ENCODE data around the gene ZNF750.

ZNF750 gene

DNA sequence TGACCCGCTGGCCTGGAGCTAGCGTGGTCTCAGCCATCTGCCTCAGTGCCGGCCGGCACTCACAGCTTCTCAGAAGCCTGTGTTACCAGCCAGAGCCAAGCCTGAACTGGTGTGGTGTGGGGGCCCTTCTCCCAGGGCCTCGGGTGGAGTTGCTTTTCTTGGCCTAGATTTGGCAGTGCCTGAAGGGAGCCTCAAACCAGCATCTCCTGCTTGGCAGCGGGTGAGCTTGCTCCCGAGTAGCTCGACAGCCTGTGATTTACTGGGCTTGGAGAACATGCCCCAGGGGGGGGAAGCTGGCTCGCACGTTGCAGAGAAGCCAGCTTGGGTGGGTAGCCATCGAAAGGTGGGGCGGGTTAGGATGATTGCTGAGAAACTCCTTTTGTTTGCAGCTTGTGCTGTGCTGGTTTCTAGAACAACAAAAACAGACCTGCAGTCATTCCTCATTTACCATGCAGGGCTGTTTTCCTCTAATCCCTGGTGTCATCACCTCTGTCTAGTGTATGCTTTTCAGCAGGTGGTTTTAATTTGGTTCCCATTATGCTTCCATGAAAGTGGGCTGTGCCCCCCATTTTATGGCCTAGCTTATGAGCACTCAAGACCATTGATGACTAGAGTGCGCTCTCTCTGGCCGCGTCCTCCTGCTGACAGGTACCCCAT lies 45.7 kb downstream of the ZNF750 start:
- no peak for TF ChIP-seq POLR2AphosphoS5 (IDR thresholded peaks at IDR 0.05; ENCODE audit: low read depth, low read length)
- TF ChIP-seq TAF1 (IDR thresholded peaks at IDR 0.05; ENCODE audit: borderline replicate concordance, insufficient read depth, low read length) = no peak
- no peak for TF ChIP-seq FOXP2 (optimal IDR thresholded peaks at IDR 0.05; ENCODE audit: borderline replicate concordance, extremely low read depth, extremely low read length, insufficient read depth)
- TF ChIP-seq SIN3A (IDR thresholded peaks at IDR 0.05; ENCODE audit: borderline replicate concordance, insufficient read depth, low read length) = no peak
- no peak for TF ChIP-seq REST (IDR thresholded peaks at IDR 0.05; ENCODE audit: insufficient read depth in 1 of 2, low read depth in 2 of 2, low read length in 2 of 2)

DNA sequence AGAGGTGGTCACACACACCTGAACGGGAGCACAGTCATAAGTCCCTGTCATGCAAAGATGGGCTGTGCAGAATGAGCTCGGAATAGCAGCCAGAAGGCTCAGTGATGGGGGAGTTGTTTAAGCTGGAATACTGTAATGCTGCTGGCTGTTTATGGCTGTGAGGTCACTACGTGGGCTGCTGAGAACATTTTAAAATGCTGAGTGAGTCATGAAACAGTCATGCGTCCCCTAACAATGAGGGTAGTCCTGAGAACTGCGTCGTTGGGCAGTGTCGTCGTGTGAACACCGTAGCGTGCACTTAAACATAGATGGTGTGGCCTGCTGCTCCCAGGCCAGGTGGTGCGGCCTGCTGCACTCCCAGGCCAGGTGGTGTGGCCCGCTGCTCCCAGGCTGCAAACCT lies 48.3 kb downstream of the ZNF750 start:
- TF ChIP-seq FOXP2 (optimal IDR thresholded peaks at IDR 0.05; ENCODE audit: borderline replicate concordance, extremely low read depth, extremely low read length, insufficient read depth) (no peak), SIN3A (IDR thresholded peaks at IDR 0.05; ENCODE audit: borderline replicate concordance, insufficient read depth, low read length) (no peak), REST (IDR thresholded peaks at IDR 0.05; ENCODE audit: insufficient read depth in 1 of 2, low read depth in 2 of 2, low read length in 2 of 2) (no peak), TAF1 (IDR thresholded peaks at IDR 0.05; ENCODE audit: borderline replicate concordance, insufficient read depth, low read length) (no peak), POLR2AphosphoS5 (IDR thresholded peaks at IDR 0.05; ENCODE audit: low read depth, low read length) (no peak)

- TF ChIP-seq POLR2AphosphoS5 (IDR thresholded peaks at IDR 0.05; ENCODE audit: low read depth, low read length) = no peak
- TF ChIP-seq REST (IDR thresholded peaks at IDR 0.05; ENCODE audit: insufficient read depth in 1 of 2, low read depth in 2 of 2, low read length in 2 of 2) = no peak
- TF ChIP-seq TAF1 (IDR thresholded peaks at IDR 0.05; ENCODE audit: borderline replicate concordance, insufficient read depth, low read length) = no peak
- TF ChIP-seq SIN3A (IDR thresholded peaks at IDR 0.05; ENCODE audit: borderline replicate concordance, insufficient read depth, low read length) = no peak
- no peak for TF ChIP-seq FOXP2 (optimal IDR thresholded peaks at IDR 0.05; ENCODE audit: borderline replicate concordance, extremely low read depth, extremely low read length, insufficient read depth)
Observed at GRCh38 chr17:82790391-82790790, 49.4 kb downstream of the ZNF750 start.

GRCh38 chr17:82789806-82790205 lies 50.0 kb downstream of the ZNF750 start:
- TF ChIP-seq FOXP2 (optimal IDR thresholded peaks at IDR 0.05; ENCODE audit: borderline replicate concordance, extremely low read depth, extremely low read length, insufficient read depth) (no peak), TAF1 (IDR thresholded peaks at IDR 0.05; ENCODE audit: borderline replicate concordance, insufficient read depth, low read length) (no peak), SIN3A (IDR thresholded peaks at IDR 0.05; ENCODE audit: borderline replicate concordance, insufficient read depth, low read length) (no peak), POLR2AphosphoS5 (IDR thresholded peaks at IDR 0.05; ENCODE audit: low read depth, low read length) (no peak), REST (IDR thresholded peaks at IDR 0.05; ENCODE audit: insufficient read depth in 1 of 2, low read depth in 2 of 2, low read length in 2 of 2) (no peak)
